Measurements from ENCODE around the gene EDRF1.

EDRF1 gene

GRCh38 chr10:125799451-125800182 lies 80.1 kb downstream of the EDRF1 start:
- Histone ChIP-seq H3K4me3 (ENCODE audit: low read depth, low read length) (no peak overlapping the region), H3K27ac (no peak overlapping the region), H3K27me3 (replicated peaks) (no peaks in the 10 kb centered on the region), H3K36me3 (replicated peaks) (peaks cover 3% of the 10 kb centered on the region)
- DNase-seq = peak; percentile 43
- in situ Hi-C loops (cut with HindIII; ENCODE audit: low pct_ligation_motif_present, low sequenced_read_pairs) = no loop called here
- TF ChIP-seq CTCF (IDR thresholded peaks at IDR 0.05; ENCODE audit: low read depth, low read length, missing control alignments) = no peak

- in situ Hi-C loops (cut with HindIII; ENCODE audit: low pct_ligation_motif_present, low sequenced_read_pairs) = no loop called here
- no peak overlapping the region for H3K27ac ChIP-seq
- no peak for DNase-seq
- peaks cover 13% of the 10 kb centered on the region for H3K36me3 ChIP-seq (replicated peaks)
- no peak overlapping the region for H3K4me3 ChIP-seq (ENCODE audit: low read depth, low read length)
- H3K27me3 ChIP-seq (replicated peaks) = no peaks in the 10 kb centered on the region
- no peak for TF ChIP-seq CTCF (IDR thresholded peaks at IDR 0.05; ENCODE audit: low read depth, low read length, missing control alignments)
Measured at GRCh38 chr10:125801574-125801973, 82.1 kb downstream of the EDRF1 start.

DNA sequence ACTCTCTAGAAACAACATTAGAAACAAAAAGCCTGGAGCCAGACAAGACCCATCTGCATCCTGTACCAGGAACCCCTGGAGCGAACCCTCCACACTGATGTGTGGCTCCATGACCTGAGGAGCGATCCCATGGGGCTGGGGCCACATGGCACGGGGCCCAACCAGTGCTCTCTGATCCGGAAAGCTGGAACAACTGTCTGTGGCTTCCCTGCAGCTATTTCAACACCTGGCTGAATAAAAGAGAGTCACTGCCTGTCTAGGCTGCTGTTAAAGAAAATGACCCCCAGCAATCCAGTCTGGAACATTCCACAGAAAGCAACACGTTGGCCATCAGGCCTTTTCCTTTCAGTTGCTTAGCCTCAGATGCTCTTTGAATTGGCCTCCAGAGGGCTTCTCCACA lies 82.6 kb downstream of the EDRF1 start:
- no peaks in the 10 kb centered on the region for H3K27me3 ChIP-seq (replicated peaks)
- in situ Hi-C loops (cut with HindIII; ENCODE audit: low pct_ligation_motif_present, low sequenced_read_pairs) = no loop called here
- no peak overlapping the region for H3K27ac ChIP-seq
- peaks cover 13% of the 10 kb centered on the region for H3K36me3 ChIP-seq (replicated peaks)
- no peak for TF ChIP-seq CTCF (IDR thresholded peaks at IDR 0.05; ENCODE audit: low read depth, low read length, missing control alignments)
- no peak for DNase-seq
- no peak overlapping the region for H3K4me3 ChIP-seq (ENCODE audit: low read depth, low read length)

GRCh38 chr10:125802739-125803138 lies 83.2 kb downstream of the EDRF1 start:
- in situ Hi-C loops (cut with HindIII; ENCODE audit: low pct_ligation_motif_present, low sequenced_read_pairs) = no loop called here
- H3K36me3 ChIP-seq (replicated peaks) = peaks cover 11% of the 10 kb centered on the region

GRCh38 chr10:125808047-125808446 lies 88.5 kb downstream of the EDRF1 start:
- in situ Hi-C loops (cut with HindIII; ENCODE audit: low pct_ligation_motif_present, low sequenced_read_pairs) = no loop called here

More at GRCh38 chr10:125802739-125803138, 83.2 kb downstream of the EDRF1 start:
- TF ChIP-seq CTCF (IDR thresholded peaks at IDR 0.05; ENCODE audit: low read depth, low read length, missing control alignments) = no peak
- no peak for DNase-seq
- Histone ChIP-seq H3K4me3 (ENCODE audit: low read depth, low read length) (no peak overlapping the region), H3K27me3 (replicated peaks) (no peaks in the 10 kb centered on the region), H3K27ac (no peak overlapping the region)

More at GRCh38 chr10:125808047-125808446, 88.5 kb downstream of the EDRF1 start:
- DNase-seq = no peak
- no peak for TF ChIP-seq CTCF (IDR thresholded peaks at IDR 0.05; ENCODE audit: low read depth, low read length, missing control alignments)
- H3K27me3 ChIP-seq (replicated peaks) = no peaks in the 10 kb centered on the region
- H3K36me3 ChIP-seq (replicated peaks) = peaks cover 14% of the 10 kb centered on the region
- no peak overlapping the region for H3K4me3 ChIP-seq (ENCODE audit: low read depth, low read length)
- no peak overlapping the region for H3K27ac ChIP-seq
